ENCODE measurements around the gene TRPM1. TPM values are rescaled to one million over a fixed set of nuclear protein-coding genes. Genes with fewer than 3 reads are reported as not detected.

TRPM1 gene
- polyA plus RNA-seq, 12 donors, result 1.1 to 10.6 (median 1.1) TPM; not detected in 9

DNA sequence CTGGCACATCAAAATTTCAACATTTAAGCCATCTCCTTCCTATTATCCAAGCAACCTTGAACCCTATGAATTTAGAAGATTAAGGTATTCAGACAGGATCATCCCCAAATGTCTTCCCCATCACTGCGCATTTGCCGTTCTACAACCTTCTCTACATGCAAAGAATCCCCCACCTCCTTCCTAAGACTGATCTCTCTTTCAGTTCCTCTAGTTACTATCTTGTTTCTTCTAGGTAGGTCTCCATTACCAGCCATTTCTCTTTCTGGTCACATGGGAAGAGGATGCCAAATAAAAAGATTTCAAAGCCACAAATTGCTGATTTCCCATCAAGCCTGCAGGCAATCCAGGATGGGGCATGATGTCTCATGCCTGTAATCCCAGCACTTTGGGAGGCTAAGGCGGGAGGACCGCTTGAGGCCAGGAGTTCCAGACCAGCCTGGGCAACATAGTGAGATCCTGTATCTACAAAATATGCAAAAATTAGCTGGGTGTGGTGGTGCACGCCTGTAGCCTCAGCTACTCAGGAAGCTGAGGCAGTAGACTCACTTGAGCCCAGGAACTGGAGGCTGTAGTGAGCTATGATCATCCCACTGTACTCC, 80.4 kb downstream of the TRPM1 start:
- no peak for DNase-seq

DNA sequence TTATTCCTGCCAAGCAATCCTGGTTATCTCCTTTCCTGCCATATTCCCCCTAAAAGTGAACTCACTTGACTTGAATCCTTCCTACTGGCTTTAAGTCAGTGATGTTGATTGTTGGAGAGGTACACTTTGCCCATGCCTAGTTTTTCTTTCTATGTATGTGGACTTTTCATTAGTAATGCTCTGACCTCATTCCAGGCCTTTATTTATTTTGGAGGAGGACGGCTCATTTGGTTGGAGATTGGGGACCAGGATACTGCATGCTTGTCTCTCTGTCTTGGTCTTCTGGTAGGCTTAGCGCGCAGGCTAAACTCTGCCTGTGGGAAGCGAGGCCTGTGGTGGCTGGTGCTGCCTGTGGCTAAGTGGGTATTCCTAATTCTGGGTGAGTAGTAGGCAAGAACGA, 81.0 kb downstream of the TRPM1 start:
- DNase-seq, result no peak

DNA sequence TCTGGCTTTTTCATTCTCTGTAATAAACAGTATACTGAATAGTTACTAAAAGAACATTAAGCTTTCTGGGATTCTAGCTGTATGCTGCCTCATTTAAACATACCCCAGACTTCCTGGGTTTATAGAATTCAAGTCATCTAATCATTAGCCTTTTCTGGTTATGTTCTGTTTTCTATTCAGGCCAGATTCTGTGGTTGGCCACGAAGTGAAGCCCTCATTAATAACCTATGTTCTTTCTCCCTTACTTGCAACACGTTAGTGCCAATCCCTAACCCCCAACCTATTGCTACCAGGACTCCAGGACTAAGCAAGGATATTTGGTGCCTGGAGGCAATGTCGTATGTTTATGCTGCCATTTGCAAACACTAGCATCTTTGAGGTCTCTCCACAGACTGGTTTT, 81.5 kb downstream of the TRPM1 start:
- DNase-seq, result no peak

GRCh38 chr15:31017311-31017710, 84.2 kb downstream of the TRPM1 start:
- no peak for DNase-seq

GRCh38 chr15:31016446-31016915, 85.0 kb downstream of the TRPM1 start:
- no peak for DNase-seq

DNA sequence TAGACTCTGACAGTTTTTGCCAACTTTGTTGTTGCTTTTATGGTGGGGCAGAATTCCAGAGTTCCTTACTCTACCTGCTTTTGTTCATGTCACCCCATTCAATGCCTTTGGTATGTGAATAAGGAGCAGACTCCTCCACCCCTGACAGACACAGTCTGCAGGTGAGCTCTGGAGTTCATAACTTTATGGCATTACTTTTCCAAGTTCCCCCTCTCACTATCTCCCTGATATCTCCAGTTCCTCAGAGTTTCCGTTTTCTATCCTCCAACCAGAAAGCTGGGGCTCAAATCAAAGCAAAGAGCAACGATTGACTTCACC, 87.0 kb downstream of the TRPM1 start:
- no peak for DNase-seq

- no peak for DNase-seq
These were observed 87.5 kb downstream of the TRPM1 start for GRCh38 chr15:31013863-31014607.

- DNase-seq, result no peak
These were observed 89.1 kb downstream of the TRPM1 start for GRCh38 chr15:31012455-31012854.

GRCh38 chr15:31010036-31010435, 91.5 kb downstream of the TRPM1 start:
- DNase-seq, result no peak

- no peak for DNase-seq
These were observed 95.9 kb downstream of the TRPM1 start for GRCh38 chr15:31005660-31006059.

DNA sequence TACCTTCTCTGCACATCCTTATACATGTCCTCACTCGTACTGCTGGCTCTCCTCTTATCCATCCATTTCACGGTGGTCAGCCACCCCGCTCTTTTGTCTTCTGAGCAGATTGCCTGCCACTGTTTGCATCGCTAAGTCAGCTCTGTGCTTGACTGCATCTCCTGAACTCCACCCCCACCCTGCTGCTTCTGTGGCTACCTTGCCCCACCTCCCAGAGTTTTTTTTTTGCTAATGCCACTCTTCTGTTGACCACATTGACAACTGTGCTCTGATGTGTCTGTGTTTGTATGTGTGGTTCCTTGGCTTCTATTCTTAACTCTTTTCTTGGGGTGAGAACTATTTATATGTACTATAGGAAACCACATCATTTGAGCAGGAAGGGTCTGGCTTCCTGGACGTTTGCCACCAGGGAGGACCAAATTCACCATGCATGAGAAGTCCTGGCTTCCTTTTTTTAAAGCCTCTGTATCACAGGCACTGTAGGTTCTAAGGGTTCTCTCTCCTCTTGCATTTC, 97.2 kb downstream of the TRPM1 start:
- DNase-seq, result peak; percentile 14

- no peak for DNase-seq
These were observed 99.8 kb downstream of the TRPM1 start for GRCh38 chr15:31001702-31002101.

GRCh38 chr15:30999729-31000128, 101.8 kb downstream of the TRPM1 start:
- DNase-seq, result no peak

DNA sequence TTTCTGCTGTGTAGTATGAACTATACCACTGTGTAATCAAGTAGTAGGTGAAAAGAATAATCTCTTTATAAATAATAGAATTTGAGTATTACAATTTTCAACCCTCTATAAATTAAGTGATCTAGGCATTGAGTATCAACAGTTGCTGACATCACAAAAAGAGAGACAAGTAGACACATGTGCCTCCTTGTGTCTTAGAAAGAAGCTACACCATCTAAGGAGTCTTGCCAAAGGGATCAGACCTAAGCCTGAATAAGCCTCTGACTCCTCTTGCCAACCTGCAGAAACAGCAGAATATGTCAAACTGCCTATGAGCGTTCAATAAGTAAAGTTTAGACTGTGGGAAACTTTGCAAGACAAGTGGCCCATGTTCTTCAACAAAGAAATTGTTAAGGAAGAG, 104.3 kb downstream of the TRPM1 start:
- DNase-seq, result no peak

DNA sequence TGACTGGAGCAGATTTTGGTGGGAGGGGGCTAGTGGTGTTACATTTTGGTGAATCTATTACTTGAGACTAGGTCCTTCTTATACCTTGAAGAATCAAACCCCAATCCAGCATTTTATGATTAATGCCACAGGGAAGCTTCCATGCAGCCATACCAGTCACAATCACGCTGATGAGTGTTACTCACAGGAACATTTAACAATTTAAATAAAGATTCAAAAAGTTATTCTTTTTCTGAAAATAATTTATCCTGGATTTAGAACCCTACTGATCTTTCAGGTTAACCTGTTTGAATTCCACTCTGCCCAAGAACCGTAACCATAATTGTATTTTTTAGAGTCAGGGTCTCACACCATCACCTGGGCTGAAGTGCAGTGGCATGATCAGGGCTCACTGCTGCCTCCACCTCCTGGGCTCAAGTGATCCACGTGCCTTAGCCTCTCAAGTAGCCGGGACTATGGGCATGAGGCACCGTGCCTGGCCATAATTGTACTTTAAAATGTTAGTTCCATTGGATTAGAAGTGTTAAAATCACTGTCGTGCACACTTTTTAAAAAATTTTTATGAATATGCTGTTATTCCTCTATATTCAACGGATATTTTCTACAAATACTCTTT, 109.2 kb downstream of the TRPM1 start:
- DNase-seq, result no peak

GRCh38 chr15:30991255-30992235, 110.0 kb downstream of the TRPM1 start, which contains the start of gene MTMR10:
TSS of gene MTMR10 (minus strand) at chr15:30991628. CDS start at chr15:30991506, 122 bp downstream.
- peak; percentile 57 for DNase-seq

DNA sequence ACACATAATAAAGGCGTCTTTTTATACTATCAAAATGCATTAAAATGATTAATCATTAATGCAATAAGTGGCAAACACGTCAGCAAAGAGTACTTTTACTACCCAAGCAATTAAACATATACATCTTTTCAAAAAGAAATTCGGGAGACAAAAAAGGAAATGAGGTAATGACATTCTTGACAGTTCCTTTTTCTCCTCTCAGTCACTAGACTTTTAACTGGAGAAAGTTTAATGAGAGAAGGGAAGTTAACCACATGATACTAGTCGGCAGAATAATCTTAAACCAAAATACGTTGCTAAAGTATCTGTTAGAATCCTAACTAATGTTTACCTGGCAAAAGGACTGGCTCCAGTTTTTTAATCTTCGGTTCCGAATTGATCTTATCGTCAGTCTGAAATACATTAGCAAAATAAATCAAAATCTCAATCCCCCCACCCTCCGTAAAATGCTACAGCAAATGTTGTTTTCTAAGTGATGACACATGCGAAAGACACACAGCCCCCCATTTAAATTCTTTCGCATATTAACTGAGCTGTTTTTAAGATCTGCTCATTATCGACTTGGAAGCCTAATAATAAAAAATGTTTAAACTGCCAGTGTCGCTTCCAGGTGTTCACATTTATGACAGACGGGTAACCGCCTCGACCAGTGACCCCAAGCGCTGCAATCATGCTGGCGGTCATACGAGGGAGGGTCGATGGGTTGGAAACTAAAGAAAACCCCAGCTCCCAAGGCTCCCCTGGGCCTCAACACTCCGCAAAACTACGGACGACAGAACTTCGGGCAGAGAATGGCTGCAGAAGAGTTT, 110.9 kb downstream of the TRPM1 start:
- DNase-seq, result peak; percentile 15

DNA sequence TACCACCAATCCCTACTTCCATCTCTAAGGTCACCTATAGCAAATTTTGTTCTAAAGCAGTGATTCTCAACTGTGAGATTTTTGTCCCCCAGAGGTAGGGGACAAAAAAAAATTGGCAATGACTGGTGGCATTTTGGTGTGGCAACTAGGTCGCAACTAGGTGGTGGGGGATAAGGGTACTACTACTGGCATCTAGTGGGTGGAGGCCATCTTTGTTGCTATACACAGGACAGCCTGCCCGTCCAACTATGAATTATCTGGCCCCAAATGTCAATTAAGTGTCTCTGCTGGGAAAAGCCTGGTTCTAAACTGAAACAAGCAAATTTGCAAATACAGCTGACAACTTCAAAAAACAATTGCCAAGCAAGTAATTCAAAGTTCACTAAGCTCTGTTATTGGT, 111.5 kb downstream of the TRPM1 start:
- DNase-seq, result no peak

- DNase-seq, result no peak
These were observed 116.4 kb downstream of the TRPM1 start for GRCh38 chr15:30985081-30985531.

DNA sequence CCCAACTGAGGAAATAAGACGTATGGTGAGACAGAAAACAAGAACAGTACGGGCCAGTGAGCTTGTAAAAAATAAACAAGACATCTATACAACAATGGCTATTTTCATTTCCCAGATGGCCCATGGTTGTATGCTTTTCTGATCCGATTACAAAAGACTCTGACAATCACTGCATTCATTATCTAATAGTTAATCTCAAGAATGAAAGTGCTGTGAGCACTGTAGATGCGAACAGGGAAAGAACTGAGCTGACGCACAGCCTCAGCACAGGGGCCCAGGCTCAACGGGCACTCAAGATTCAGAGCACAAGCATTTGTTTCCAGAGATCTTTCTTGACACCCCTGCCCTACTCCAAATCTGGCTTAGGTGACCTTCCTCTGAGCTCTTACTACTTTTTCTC, 117.0 kb downstream of the TRPM1 start:
- no peak for DNase-seq

- no peak for DNase-seq
These were observed 117.4 kb downstream of the TRPM1 start for GRCh38 chr15:30984118-30984517.

Data from muscle of arm (tissue), 12 donors.